ENCODE measurements around the gene STX1B. TPM values are rescaled to one million over a fixed set of nuclear protein-coding genes. Genes with fewer than 3 reads are reported as not detected.
A peak's percentile ranks its signal among the peaks of the same experiment; 100 is the strongest.
"Not testable (repeated sequence)": the region's sequence is repeated elsewhere in the genome, so short reads cannot be mapped to it uniquely, and the experiment has no call there.

STX1B gene
- total RNA-seq, 1 experiment from 2014 or later, result 4.1 TPM

DNA sequence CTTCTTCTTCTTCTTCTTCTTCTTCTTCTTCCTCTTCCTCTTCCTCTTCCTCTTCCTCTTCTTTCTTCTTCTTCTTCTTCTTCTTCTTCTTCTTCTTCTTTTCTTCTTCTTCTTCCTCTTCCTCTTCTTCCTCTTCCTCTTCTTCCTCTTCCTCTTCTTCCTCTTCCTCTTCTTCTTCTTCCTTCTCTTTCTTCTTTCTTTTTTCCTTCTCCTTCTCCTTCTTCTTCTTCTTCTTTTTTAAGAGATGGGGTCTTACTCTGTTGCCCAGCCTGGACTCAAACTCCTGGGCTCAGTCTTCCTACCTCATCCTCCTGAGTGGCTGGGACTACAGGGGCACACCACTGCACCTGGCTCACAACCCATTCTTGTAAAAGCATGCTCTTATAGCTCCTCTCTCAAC lies 2.9 kb upstream of the STX1B start:
- not testable (repeated sequence) for DNase-seq (ENCODE audit: low read depth)

DNA sequence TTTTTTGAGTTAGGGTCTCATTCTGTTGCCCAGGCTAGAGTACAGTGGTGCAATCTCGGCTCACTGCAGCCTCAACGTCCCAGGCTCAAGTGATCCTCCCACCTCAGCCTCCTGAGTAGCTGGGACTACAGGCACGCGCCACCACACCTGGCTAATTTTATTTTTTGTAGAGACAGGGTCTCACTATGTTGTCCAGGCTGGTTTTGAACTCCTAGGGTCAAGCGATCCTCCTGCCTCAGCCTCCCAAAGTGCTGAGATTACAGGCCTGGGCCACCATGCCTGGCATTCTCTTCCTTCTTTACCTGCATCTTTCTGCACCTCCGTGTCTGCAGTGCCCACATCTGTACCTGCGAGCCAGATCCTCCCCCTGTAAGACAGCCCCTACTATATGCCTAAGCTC lies 1.4 kb upstream of the STX1B start:
- DNase-seq (ENCODE audit: low read depth), result not testable (repeated sequence)

DNA sequence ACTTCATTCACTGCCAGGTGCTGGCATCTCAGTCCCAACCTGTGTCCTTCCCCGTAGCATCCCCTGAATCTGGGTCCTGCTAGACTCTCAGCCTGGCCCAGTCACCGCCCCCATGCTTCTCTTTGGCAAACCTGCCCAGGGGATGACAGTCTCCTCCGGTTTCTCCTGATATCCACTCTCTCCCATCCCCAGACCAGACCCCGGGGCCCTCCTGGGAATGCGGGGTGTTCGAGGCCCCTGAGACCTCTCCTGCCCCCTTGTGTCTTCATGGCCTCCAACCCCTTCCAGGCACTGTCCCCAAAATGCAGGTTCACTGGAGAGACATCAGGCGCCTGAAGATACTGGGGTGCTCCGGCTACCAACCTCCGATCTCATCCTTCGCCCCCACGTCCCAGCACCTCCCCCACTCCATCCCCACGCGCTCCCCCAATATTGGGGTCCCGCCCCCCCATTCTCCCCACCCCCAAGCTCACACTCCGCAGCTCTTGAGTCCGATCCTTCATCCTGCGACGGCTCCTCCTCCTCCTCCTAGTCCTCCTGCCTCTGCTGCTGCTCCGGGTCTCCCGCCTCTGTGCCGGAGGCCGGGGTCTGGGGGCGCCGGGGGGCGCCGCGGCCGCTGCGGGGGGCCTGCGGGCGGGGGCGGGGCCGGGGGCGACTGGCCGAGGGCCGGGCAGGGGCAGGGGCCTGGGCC lies 399 bp downstream of the STX1B start:
- no peak for DNase-seq (ENCODE audit: low read depth)

DNA sequence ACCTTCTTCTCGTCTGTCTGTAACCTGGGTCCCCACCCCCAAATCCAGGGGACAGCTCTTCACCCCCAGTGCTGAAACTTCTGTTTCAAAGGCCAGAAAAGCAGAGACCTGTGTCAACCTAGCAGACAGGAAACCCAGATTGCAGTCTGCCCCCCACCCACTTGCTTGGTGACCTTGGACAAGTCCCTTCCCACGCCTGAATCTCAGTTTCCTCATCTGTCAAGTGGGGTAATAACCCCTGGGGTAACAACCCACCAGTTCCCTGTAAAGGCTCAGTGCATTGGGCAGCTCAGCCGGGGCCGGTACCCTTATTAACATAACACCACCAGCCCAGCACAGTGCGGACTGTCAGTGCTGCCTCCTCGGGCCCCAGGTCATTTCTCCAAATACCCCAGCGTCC lies 1.3 kb downstream of the STX1B start:
- no peak for DNase-seq (ENCODE audit: low read depth)

DNA sequence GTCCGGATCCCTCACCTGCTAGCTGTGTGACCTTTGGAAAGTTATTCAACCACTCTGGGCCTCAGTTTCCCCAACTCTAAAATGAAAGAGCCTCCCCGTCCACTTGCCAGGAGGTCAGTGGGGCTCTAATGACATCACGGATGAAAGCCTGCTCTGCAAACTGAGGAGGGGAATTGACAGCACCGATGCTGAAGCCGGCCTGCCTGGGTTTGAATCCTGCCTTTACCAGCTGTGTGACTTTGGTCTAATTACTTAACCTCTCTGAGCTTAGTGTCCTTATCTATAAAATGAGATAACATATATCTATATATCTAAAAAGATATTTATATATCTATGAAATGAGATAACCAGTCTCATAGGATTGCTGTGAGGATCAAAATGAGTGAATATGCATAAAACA lies 1.9 kb downstream of the STX1B start:
- no peak for DNase-seq (ENCODE audit: low read depth)

DNA sequence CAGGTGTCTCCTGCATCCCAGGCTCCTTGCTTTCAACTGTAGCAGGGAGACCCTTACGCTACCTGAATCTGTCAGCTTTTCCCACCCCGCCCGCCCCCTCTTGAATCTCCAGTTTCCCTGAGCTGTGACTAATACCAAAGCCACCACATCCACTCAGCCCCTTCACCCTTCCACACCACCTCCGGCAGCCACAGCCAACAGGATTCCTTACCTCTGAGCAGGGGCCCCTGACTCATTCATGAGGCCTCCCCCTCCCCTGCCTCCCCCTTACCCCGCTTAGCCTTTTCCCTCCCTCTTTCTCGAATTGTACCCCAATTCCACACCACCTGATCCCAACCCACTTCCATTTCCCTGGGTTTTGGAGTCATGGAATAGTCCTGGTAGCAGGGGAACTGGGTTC lies 2.3 kb downstream of the STX1B start:
- peak; percentile 70 for DNase-seq (ENCODE audit: low read depth)

DNA sequence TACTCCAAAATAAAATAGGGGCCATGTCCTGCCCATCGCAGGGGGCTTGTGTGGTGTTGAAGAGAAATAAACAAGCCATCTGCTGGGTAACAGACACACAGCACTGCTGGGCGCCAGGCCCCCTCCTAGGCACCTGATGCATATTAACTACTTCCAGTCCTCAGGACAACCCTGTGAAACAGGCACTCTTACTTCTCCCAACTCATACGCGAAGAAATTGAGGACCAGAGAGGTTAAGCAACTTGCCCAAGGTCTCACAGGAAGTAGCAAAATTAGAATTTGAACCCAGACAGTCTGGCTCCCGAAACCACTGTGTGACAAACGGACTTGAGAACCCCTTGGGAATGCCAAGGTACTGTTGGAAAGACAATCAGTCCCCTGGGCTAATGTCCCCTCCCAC lies 2.8 kb downstream of the STX1B start:
- DNase-seq (ENCODE audit: low read depth), result no peak

DNA sequence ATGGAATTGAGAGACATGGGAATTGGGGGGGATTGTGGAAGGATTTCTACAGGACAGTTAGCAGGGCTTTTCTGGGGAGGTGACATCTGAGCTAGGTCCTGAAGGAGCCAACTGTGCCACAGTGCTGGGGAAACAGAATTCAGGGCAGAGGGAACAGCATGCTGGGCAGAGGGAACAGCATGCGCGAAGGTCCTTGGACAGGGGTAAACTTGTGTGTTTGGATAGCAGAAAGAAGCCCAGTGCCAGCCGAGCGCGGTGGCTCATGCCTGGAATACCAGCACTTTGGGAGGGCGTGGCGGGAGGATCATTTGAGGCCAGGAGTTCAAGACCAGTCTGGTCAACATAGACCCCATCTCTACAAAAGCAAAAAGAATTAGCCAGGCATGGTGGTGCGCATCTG lies 3.8 kb downstream of the STX1B start:
- no peak for DNase-seq (ENCODE audit: low read depth)

DNA sequence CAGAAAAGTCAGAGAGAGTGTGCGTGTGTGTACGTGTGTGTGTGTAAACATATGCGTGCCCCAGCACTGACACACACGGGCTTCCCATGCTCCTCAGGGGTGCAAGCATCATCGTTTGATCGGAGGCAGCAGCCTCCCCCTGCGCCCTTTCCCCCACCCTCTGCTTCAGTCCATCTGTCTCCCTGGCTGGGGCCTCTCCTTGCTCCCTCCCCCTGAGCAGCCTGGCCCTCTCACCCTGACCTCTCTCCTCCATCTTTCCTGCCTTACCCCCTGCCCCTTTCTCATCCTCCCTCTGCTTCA lies 4.4 kb downstream of the STX1B start:
- DNase-seq (ENCODE audit: low read depth), result no peak

DNA sequence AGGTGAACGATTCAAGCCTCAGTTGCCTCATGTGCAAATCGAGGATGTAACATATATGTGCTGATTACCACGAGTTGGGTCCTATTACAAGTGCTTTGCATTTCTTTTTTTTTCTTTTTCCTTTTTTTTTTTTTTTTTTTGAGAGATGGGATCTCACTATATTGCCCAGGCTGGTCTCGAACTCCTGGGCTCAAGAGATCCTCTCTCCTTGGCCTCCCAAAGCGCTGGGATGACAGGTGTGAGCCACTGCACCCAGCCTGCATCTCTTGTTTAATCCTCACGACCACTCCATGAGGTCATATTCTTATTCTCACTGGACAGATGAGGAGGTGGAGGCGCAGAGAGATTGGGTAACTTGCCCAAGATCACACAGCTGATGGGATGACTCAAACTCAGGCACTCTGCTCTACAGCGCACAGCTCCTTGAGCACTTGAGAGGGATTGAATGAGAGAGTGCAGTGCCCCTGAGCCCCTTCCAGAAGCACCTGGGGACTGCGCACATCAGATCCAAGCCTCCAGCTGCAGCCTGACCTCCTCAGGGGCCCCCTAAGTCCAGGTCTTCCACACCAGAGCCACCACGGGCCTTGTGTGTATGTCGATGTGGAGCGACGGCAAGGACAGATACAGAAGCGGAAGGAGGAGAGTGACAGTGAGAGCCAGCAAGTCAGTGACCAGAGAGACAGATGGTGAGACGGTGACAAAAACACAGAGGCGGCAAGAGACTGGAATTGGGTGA lies 4.9 kb downstream of the STX1B start:
- peak; percentile 41 for DNase-seq (ENCODE audit: low read depth)

DNA sequence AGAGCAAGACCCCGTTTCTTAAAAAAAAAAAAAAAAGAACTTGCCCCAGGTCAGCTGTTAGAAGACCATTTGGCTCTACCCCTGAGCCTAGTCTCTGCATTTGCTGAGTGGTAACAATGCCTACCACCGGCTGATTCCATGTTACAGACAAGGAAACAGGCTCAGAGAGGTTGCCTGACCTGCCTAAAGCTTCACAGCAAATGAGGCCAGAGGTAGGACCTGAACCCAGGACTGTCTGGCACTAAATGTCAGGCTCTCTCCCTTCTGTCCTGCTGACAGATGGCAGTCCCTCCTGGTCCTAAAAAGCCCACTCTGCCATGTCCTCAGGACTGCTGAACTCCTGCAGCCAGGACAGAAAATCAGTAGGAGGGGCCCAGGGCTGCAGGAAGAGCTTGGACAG lies 5.8 kb downstream of the STX1B start:
- DNase-seq (ENCODE audit: low read depth), result no peak

DNA sequence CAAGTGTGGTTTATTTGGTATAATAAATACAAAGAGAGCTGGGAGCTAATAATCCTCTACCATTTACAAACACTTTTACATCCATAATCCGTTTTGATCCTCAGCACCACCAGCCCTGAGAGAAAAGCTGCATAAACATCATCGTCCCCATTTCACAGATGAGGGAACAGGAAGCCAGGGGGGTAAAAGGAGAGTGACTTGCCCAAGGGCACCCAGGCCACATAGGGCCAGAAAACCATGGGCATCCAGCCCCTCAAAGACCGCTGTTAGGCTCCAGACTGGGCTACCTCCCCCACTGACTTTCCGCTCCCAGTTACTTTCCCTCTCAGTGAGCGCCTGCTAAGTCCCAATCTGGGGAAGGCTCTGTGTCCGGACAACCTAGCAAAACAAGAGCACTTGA lies 6.7 kb downstream of the STX1B start:
- DNase-seq (ENCODE audit: low read depth), result no peak

DNA sequence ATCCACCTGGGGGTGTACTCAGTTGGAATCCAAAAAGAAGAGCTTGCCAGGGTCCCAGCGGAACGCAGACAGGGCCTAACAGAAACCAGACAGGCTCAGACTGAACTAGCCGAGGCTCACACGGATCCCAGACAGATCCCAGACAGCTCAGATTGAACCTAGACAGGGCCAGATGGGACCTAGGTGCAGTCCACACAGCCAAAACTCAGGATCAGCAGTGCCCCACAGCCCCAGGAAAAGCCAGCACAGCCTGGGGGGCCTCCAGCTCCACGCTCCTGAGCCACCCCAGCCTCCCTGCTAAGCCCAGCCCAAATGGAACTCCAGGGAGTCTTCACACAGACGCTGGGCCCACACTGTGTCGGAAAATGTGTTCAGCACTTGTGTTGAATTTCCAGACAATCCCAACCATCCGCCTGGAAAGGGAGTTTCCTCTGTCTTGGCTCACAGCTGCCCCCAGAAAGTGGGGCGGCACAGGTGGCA lies 7.5 kb downstream of the STX1B start:
- DNase-seq (ENCODE audit: low read depth), result no peak

DNA sequence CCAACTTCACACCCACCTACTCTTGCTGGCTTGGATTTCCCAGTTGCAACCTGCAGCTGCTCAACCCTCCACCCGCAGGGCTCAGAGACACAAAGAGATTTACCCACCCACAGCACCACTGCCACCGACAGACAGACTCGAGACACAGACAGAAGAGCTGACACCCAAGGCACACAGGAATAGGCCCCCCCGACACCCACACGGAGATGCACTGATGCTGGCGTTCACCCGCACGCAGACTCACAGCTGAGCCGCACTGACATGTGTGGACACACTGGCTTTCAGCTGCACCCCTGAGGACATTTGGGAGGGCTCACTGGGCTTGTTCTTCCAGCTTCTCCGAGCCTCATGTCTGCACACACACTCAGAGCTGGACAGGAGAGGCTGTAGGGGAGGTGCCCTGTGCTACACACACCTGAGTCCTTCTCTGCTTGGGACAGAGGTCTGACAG lies 8.2 kb downstream of the STX1B start:
- DNase-seq (ENCODE audit: low read depth), result no peak

DNA sequence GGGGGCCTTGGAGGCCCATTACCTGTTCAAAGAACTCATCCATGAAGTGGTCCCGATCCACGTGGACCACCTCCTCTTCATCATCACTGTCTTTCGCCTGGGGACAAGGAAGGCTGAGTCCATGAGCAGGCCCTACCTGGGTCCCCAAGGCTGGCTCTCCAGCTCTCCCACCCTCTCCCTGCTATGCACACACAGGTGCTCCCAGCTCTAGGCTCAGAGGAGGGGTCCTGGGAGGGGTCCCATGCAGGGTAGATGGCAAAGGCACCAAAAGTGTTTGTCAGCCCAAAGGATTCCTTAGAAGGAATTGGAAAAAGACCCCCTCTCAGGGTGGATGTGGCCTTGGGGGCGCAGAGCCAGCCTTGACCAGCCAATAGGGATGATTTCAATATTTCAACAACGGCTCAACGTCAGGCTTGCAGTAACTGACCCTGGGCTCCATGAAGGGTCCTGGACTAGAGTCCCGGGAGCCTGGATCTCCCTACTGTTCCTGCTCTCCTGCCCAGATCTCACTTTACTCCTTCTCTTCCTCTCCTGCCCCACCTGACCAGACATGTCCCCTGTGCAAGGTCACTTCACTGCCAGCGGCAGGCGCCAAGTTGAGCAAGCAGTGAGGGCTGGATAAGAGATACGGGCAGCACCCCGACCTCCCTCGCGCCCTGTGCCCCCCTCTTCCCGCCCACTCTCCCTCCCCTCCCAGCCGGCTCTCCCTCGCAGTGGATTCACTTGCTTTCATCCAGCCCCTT lies 8.8 kb downstream of the STX1B start:
- DNase-seq (ENCODE audit: low read depth), result no peak

DNA sequence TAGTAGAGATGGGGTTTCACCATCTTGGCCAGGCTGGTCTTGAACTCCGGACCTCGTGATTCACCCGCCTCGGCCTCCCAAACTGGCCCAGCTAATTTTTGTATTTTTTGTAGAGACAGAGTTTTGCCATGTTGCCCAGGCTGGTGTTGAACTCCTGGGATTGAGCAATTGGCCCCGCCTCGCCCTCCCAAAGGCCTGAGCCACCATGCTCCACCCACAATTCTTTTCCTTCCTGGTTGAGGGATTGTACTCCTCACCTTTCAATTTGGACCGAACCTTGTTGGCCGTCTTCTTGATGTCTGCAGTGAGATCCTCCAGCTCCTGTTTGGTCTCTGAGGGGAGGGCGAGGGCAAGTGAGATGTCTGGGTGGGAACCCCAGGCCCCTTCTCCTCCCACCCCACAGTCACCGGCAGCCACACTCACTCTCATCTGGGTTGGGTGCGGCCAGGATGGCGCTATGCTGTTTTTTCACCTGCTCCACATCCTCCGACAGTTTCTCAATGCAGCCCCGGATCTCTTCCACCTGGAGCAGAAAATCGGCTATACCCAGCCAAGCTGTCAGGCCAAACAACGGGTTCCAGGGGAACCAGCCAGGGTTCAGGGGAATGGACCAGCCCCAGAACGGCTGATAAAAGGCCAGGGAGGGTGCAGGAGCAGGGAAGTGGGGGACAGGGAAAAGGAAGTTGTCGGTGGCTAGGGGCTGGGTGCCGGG lies 9.6 kb downstream of the STX1B start:
- no peak for DNase-seq (ENCODE audit: low read depth)

DNA sequence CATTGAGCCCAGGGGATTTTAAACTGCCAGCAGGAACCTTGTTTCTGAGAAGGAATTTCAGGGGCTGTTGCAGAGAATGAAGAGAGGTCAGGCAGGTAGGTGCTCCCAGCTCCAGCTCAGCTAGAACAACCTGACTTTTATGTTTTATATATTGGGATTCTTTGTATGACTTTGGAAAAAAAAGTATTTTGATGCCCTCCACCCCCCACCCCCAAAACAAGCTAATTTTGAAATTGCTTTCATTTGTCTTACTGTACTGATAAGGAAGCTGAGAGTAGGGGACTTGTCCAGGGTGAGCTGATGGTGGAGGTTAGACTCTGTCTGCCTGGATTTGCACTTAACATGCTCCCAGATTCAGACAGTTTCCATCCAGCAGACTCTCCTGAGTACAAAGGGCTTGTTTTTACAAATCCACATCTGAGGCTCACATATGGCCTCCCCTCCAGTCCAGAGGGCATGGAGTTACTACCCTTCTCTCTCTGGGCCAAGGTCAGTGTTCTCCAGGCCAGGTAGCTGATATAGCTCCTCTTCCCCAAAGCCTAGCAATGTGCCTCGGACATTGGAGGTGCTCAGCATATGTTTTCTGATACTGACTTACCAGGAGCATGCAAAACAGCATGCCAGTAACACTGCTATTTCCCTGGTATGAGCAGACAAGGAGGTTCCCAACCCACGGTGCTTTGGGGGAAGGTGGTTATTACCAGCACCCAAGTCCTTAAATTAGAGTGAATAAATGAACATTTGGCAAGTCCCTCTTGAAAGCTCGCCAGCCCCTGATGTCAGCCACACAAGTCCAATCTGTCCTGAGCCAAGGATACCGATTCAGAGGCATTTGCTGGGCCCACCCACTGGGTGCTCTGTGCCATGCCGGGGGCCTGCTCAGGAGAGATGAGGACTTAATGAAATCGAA lies 11.3 kb downstream of the STX1B start:
- DNase-seq (ENCODE audit: low read depth), result no peak

DNA sequence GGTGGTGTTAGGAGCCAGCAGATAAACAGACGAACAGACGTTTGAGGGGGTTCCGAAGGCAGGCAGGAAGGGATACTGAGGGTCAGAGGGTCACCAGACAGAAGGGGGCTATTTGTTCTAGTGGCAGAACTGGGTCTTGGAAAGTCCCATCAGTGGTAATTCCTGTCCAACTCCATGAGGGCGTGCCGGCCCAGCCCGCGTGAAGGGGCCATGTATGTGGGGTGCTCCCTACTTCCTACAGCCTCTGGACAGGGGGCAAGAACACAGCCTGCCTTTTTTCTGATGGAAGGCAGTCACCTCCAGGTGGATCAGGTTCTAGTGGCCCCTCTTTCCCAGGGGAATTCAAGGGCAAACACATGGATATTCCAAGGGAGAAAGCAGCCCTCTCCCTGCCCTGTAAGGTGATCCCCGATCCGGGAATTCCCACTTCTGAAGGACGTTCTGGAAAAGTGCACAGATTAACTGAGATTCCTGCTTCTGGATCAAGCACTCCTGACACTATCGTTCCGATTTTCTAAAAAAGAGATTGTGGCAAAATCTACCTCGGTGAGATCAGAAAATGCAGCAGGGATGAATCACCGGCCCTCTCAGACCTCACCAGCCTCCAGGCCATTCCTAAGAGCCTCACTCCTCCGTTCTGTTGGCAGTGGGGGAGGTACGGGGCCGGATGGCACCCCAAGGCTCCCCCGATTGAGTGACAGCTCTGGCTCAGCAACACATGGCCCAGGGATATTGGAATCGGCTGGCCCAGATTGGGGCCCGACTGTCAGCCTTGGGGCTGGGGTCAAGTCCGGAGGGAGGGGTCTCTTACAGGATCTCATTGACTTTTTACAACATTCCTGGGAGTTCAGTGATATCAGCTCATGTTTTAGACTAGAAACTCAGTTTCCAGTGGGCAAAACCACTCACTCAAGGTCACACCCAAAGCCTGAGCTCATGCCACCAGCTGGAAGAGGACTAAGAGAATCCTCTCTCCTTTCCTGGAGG lies 12.4 kb downstream of the STX1B start:
- DNase-seq (ENCODE audit: low read depth), result peak; percentile 94

DNA sequence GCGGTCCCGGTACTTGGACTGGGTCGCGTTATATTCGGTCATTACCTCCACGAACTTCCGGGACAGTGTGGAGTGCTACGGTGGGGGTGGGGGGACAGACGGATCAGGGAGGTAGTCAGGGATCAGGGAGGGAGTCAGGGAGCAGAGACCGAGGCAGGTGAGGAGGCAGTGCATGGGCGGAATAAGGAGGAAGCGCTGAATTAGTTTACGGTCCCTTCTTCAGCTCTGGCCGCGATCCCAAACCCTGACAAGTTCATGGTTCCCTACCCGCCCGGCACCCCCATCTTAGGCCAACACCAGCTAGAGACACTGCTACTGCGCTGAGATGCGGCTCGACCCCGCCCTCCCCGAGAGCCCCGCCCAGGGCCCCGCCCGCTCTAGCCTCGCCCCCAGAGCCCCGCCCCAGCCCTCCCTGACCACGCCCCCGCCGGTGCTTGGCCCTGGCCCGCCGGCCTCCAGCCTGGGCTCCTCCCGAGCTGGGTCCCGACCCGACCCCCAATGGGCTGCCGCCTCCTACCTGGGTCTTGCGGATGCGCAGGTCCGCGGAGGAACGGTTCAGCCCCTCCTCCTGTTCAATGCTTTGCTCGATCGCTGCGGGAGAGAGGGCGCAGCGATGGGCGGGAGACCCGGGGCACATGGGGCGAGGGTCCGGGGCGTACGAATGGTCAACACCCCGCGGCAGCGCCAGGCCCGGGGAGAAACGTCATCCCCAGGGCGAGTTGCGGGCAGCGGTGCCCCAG lies 13.3 kb downstream of the STX1B start:
- DNase-seq (ENCODE audit: low read depth), result peak; percentile 72

Measured in LHCN-M2 (cell line).